NCI-H2171 (cell line): ENCODE measurements around the gene ETAA1.

Experiments used
- DNase-seq: peaks from one replicate; lab custom pipeline; 2025; lab: John Stamatoyannopoulos, UW

Gene ETAA1

GRCh38 chr2:67397143-67397986, at the start of gene ETAA1:
TSS of gene ETAA1 (plus strand) at chr2:67397333. CDS start at chr2:67397449, 116 bp downstream.
- DNase-seq: peak; percentile 91

GRCh38 chr2:67366832-67367412, 30.2 kb upstream of the ETAA1 start:
- no peak for DNase-seq

- no peak for DNase-seq
Observed at GRCh38 chr2:67374481-67374880, 22.7 kb upstream of the ETAA1 start.

- no peak for DNase-seq
Observed at GRCh38 chr2:67374949-67375348, 22.2 kb upstream of the ETAA1 start.

GRCh38 chr2:67378555-67378954, 18.6 kb upstream of the ETAA1 start:
- DNase-seq: no peak

- DNase-seq: no peak
Observed at GRCh38 chr2:67379048-67379447, 18.1 kb upstream of the ETAA1 start.

- DNase-seq: no peak
Observed at GRCh38 chr2:67384123-67384822, 12.9 kb upstream of the ETAA1 start.

- DNase-seq: no peak
Observed at GRCh38 chr2:67388680-67389079, 8.5 kb upstream of the ETAA1 start.

GRCh38 chr2:67389286-67389685, 7.8 kb upstream of the ETAA1 start:
- DNase-seq: no peak

GRCh38 chr2:67389788-67390187, 7.3 kb upstream of the ETAA1 start:
- DNase-seq: no peak

GRCh38 chr2:67393237-67393636, 3.9 kb upstream of the ETAA1 start:
- no peak for DNase-seq

GRCh38 chr2:67394734-67395133, 2.4 kb upstream of the ETAA1 start:
- DNase-seq: no peak

- DNase-seq: no peak
Observed at GRCh38 chr2:67399144-67399543, 2.0 kb downstream of the ETAA1 start.

GRCh38 chr2:67399831-67400489, 2.8 kb downstream of the ETAA1 start:
- no peak for DNase-seq

GRCh38 chr2:67400560-67401485, 3.7 kb downstream of the ETAA1 start:
- no peak for DNase-seq

GRCh38 chr2:67408346-67408745, 11.2 kb downstream of the ETAA1 start:
- DNase-seq: no peak

GRCh38 chr2:67412424-67412823, 15.3 kb downstream of the ETAA1 start:
- no peak for DNase-seq

GRCh38 chr2:67414867-67415266, 17.7 kb downstream of the ETAA1 start:
- no peak for DNase-seq

- DNase-seq: no peak
Observed at GRCh38 chr2:67416136-67416535, 19.0 kb downstream of the ETAA1 start.

GRCh38 chr2:67423489-67423888, 26.4 kb downstream of the ETAA1 start:
- DNase-seq: no peak

GRCh38 chr2:67436221-67436620, 39.1 kb downstream of the ETAA1 start:
- DNase-seq: no peak
